C4-2B (cell line): Measurements from ENCODE around the gene LRRC49.
"Not testable (repeated sequence)": the region's sequence is repeated elsewhere in the genome, so short reads cannot be mapped to it uniquely, and the experiment has no call there.

Experiments used
- H3K27ac ChIP-seq: fragments of 450-650 bp; 2 replicates; pipeline ENCODE4 v1.5.1; 2017
- ZFX ChIP-seq: fragments of 450-650 bp; IDR thresholded peaks from 2 replicates; pipeline ENCODE4 v1.6.1; 2017
- TF ChIP-seq, protein P1 (sequence below): fragments of 450-650 bp; conservative IDR thresholded peaks from 2 replicates; pipeline ENCODE4 v1.5.1; 2017; ENCODE audit warnings: mild to moderate bottlenecking

Gene LRRC49

DNA sequence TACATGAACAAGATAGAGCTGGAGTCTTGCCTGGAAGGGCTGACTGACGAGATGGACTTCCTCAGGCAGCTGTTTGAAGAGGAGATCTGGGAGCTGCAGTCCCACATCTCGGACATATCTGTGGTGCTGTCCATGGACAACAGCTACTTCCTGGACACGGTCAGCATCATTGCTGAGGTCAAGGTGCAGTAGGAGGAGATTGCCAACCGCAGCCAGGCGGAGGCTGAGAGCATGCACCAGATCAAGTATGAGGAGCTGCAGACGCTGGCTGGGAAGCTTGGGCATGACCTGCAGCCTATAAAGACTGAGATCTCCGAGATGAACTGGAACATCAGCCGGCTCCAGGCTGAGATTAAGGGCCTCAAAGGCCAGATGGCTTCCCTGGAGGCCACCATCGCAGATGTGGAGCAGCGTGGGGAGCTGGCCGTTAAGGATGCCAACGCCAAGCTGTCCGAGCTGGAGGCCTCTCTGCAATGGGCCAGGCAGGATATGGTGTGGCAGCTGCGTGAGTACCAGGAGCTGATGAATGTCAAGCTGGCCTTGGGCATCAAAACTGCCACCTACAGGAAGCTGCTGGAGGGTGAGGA, 33.2 kb upstream of the LRRC49 start:
- TF ChIP-seq ZFX, result no peak
- TF ChIP-seq, protein P1, sequence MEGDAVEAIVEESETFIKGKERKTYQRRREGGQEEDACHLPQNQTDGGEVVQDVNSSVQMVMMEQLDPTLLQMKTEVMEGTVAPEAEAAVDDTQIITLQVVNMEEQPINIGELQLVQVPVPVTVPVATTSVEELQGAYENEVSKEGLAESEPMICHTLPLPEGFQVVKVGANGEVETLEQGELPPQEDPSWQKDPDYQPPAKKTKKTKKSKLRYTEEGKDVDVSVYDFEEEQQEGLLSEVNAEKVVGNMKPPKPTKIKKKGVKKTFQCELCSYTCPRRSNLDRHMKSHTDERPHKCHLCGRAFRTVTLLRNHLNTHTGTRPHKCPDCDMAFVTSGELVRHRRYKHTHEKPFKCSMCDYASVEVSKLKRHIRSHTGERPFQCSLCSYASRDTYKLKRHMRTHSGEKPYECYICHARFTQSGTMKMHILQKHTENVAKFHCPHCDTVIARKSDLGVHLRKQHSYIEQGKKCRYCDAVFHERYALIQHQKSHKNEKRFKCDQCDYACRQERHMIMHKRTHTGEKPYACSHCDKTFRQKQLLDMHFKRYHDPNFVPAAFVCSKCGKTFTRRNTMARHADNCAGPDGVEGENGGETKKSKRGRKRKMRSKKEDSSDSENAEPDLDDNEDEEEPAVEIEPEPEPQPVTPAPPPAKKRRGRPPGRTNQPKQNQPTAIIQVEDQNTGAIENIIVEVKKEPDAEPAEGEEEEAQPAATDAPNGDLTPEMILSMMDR, result no peak

DNA sequence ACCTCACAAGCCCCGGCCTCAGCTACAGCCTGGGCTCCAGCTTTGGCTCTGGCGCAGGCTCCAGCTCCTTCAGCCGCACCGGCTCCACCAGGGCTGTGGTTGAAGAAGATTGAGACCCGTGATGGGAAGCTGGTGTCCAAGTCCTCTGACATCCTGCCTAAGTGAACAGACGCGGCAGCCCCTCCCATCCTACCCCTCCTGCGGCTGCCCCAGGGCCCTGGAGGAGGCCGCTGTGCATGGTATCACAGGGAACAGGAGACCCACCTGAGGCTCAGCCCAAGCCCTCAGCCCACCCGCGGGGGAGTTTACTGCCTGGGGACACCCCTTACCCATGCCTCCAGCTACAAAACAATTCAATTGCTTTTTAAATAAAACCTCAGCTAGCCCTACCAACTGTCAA, 32.6 kb upstream of the LRRC49 start:
- no peak overlapping the region for H3K27ac ChIP-seq
- TF ChIP-seq, protein P1, result no peak
- TF ChIP-seq ZFX, result no peak

More for the DNA sequence above, 33.2 kb upstream of the LRRC49 start:
- no peak overlapping the region for H3K27ac ChIP-seq

DNA sequence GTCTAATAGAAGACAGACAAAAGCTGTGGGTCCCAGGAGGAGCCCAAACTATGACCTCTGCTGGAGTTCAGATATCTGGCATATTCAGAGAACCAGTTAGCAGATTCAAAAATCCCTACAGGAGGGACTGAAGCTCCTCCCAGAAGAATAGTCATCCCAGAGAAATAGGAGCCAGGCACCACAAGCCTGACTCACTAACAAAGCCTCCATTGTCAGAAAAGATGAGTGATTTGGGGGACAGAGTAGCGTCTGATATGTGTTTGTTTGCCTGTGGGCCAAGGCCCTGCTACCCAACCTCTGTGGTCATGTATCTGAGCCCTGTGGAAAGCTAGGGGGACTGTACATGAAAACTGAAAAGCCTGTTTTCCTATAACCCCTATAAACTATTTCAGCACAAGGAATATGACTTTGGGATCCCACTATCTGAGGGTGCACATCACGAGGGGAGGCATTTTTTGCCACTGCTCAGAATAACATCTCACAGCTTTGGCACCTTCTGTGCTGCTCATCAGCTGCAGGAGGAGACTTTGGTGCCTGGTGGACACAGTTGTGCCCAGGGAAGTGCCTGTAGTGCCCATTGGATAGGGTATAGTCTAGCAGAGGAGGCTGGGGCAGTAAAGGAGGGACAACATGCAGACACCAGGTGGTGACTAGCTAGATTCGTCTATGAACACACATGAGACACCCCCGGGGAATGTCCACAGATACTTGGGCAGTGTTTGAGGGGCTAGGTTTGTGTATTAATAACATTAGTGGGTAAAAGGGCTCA, 29.0 kb upstream of the LRRC49 start:
- H3K27ac ChIP-seq, result no peak overlapping the region
- TF ChIP-seq ZFX, result no peak
- TF ChIP-seq, protein P1, result no peak

DNA sequence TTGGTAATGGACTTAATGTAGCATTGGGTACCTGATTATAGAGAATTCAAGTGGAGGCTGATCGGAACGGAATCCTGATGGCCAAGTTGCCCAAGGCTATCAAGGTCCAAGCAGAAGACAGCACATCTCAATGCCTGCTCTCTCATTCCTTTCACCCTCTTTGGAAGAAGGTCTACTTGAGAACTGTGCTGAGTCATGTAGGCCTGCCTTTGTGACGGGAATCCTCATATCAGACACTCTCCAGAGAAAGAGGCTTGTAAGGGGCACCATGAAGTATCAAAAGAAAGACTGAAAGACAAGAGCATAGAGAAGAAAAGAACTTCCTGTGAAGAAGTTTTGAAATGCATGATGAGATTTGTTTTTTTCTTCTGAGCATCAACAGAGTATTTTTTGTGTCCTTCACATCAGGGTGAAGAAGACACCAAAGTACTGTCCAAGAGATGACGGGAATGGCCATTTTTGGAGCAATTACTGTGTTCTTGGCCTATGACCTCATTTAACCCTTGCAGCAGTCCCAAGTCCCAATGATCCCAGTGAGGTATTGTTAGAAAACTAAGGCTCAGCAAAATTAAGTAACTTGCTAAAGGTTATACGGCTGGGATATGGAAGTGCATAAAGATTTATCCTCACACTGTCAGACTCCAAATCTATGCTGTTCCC, 25.5 kb upstream of the LRRC49 start:
- H3K27ac ChIP-seq, result no peak overlapping the region
- TF ChIP-seq, protein P1, result no peak
- TF ChIP-seq ZFX, result no peak

DNA sequence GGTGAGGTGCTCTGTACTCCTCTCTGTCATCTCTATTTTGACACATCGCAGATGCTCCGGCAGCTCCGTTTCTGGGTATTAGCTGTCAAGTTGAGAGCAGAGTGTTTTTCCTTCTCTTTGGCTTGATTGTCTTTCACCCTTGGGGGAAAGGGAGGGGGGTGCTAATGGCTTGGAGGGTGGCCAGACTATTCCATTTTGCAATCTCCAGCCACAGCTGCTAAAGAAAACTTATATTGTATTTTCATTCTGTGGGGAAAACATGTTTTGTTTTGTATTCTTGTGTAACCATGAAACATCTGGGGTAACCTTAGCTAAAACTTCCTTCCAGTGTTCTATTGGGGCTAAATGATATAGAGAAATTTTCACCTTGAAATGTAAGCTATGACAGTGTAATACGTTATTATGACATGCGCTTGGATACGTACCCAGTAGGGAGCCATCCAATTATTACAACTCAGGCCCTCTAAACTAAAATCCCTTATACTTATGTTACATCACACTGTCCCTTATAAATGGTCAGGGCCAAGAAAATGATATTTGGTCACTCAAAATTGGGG, 24.6 kb upstream of the LRRC49 start:
- no peak for TF ChIP-seq ZFX
- TF ChIP-seq, protein P1, result no peak
- H3K27ac ChIP-seq, result no peak overlapping the region

DNA sequence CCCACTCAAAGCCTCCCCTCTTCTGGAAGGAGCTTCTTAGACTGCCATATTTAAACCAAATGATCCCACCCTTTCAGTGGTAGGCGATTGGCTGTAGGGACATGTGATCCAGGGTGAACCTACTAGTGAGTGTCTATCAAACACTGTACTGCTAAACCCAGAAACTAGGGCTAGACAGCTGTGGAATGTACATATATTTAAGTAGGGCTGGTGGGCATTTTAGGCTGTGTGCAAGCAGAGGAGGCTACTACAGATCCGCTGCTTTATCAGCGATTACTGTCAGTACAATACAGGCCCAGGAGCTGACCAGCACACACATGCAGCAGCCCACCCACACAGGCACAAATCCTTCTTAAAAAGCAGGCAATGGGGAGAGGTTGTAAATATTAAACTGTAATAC, 23.3 kb upstream of the LRRC49 start:
- no peak overlapping the region for H3K27ac ChIP-seq
- TF ChIP-seq, protein P1, result no peak
- no peak for TF ChIP-seq ZFX

DNA sequence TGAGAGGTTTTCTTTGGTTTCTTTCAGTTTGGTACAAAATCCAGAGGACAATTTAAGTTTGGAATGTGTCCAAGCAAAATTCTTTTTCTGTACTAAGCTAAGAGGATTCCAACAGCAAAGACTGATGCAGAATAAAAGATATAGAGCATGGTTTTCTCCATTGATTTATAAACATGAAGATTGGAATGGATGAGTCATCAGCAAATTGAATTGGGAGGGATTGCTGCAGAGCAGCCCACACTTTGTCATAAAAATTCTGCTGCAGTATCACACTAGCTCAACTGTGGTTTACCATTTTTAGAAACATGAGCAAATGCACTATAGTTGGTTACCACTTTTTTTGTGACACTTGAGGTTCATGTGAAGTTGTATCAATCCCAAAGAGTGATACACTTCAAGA, 22.6 kb upstream of the LRRC49 start:
- TF ChIP-seq ZFX, result no peak
- TF ChIP-seq, protein P1, result no peak
- no peak overlapping the region for H3K27ac ChIP-seq

DNA sequence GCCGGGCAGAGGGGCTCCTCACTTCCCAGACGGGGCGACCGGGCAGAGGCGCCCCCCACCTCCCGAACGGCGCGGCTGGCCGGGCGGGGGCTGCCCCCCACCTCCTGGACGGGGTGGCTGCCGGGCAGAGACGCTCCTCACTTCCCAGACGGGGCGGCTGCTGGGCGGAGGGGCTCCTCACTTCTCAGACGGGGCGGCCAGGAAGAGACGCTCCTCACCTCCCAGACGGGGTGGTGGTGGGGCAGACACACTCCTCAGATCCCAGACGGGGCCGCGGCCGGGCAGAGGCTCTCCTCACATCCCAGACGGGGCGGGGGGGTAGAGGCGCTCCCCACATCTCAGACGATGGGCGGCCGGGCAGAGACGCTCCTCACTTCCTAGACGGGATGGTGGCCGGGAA, 21.1 kb upstream of the LRRC49 start:
- not testable (repeated sequence) for H3K27ac ChIP-seq
